EL (cell line): ENCODE measurements around the gene BPGM.
A peak's percentile ranks its signal among the peaks of the same experiment; 100 is the strongest.
"Not testable (repeated sequence)": the region's sequence is repeated elsewhere in the genome, so short reads cannot be mapped to it uniquely, and the experiment has no call there.

Experiments
- DNase-seq: peaks from one replicate; pipeline ENCODE4 v3.0.0-alpha.2; 2016

BPGM gene

GRCh38 chr7:134632937-134633540, 13.6 kb upstream of the BPGM start:
- peak; percentile 51 for DNase-seq

DNA sequence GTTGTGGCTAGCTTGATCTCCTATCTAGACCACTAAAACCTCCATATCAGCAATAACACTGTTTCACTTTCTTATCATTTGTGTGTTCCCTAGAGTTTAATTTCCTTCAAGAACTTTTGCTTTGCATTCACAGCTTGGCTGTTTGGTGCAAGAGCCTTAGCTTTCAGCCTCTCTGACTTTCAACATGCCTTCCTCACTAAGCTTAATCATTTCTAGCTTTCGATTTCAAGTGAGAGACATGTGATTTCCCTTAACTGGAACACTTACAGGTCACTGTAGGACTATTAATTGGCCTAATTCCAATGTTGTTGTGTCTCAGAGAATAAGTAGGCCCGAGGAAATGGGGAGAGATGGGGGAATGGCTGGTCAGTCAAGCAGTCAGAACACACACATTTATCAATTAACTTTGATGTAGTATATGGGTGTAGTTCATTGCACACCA, 10.6 kb upstream of the BPGM start:
- no peak for DNase-seq

DNA sequence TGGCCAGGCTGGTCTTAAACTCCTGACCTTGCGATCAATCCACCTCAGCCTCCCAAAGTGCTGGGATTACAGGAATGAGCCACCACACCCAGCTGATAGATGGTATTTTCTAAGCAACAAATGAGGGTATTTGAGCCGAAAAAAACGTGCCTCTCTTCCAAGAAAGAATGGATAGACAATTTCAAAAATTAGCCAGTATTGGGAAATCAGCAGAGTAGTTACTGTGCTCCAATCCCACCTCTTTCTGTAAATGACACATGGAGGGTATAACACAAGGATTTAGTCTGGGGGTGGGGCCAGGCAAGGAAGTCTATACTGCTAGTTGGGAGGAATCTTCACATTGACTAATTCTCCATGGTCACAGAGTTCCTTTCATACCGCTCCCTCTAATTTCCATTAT, 9.2 kb upstream of the BPGM start:
- no peak for DNase-seq

DNA sequence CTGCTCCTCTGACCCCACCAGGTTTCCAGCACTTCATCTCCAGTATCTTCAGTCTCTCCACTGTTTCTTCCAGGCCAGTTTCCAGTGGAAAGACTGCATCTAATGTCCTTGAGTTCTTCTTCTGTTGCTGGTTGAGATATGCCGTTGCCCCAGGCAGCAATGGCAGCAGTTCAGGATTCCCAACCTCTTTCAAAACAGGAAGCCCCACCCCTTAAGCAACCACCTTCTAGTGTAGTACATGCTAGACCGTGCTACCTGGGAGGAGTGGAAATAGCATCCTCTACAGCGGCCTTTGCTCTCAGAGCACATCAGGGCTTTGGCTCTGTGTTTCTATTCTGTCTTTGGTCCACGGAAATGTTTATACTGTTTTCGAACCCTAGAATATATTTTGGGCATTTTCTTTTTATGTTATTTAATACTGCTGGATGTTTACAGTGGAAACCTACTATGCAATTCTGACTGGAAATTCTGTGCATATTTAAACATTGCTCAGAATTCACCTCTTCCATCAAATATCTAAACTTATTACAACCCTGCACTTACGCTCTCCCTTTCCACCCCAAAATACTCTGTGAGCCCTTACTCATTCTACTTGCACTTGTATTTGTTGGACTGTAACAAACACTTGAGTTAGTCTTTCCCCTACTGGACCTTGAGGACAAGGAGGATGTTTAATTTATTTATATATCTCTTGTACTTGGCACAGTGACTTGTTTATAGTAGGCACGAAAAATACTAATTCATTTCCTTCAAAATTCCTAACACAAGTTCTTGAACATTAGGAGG, 8.5 kb upstream of the BPGM start:
- DNase-seq = no peak

DNA sequence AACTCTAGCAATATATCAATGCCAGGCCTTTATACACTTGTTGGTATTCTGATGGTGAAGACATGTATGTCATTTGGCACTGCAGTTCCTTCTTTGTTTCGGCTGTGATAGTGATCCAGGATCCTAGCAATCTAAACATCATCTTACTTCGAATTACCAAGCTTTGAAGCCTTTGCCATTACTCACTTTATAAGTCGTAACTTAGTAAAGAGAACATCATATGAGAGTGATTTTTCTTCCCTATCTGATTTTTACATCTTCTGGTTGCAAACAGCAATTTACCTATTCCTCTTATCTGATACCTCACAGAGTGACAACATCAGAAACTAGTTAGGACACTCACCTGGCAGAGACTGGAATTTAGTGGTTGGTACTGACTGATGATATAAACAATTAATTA, 7.6 kb upstream of the BPGM start:
- no peak for DNase-seq

- no peak for DNase-seq
These were observed 6.9 kb upstream of the BPGM start for GRCh38 chr7:134639683-134640279.

- DNase-seq = peak; percentile 51
These were observed 5.6 kb upstream of the BPGM start for GRCh38 chr7:134640842-134641715.

DNA sequence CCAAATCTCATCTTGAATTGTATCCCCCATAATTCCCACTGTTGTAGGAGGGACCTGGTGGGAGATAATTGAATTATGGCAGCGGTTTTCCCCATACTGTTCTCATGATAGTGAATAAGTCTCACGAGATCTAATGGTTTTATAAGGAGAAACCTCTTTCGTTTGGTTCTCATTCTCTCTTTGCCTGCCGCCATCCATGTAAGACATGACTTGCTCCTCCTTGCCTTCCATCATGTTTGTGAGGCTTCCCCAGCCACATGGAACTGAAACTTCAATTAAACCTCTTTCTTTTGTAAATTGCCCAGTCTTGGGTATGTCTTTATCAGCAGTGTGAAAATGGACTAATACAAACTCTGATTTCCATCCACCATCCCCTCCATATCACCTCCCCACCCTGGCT, 4.7 kb upstream of the BPGM start:
- not testable (repeated sequence) for DNase-seq

DNA sequence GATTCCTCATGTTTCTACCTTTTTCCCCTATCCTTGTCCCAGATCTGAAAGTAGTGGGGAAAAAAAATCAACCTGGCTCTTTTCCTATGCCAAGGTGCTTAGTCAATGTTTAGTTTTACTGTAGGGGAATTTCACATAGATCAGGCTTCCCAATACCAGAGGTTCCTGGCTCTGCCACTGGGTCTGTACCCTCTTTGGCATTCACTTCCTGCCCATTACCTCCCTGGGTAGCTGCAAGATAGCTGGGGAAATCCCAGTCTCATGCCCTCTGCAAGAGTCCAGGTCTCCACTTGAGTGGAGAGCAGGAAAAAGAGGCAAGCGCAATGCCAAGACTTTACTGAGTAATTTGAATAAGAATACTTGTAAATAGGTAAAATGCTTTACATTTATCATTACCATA, 3.5 kb upstream of the BPGM start:
- DNase-seq = no peak

DNA sequence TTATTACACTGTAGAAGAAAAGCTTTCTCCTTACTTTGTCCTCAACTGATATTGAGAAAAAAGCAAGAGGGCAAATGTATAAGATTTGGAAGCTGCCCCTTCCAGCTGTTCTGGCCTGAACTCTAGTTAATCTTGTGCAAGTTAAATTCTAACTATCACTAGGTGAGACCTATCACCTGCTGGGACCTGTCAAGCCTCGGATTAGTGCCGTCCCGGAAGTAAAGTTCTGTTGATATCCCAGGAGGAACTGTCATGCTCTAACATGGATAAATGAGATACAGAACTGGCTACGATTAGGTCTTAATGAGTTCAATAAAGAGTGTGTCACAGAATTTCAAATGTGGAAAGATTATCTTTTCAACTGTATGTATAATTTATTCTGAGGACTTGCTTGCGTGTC, 1.2 kb upstream of the BPGM start:
- no peak for DNase-seq

DNA sequence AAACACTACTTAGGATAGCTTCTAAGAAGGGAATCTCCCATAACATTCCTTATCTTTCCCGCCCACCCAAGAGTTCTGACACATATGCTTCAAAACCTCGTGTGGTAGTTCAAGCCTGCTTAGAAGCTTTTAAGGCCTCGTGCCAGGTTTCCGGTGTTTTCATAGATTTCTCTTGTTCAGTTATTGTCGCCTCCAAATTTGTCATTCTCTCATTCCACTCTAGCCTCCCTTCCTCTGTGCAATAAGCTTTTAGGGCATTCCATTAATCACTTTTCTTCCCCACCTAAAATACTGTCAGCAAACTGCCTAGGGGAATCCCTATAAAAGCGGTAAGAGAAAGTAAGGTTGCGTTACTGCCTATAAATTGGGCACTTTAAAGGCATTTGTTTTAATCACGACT, 718 bp upstream of the BPGM start:
- peak; percentile 55 for DNase-seq

DNA sequence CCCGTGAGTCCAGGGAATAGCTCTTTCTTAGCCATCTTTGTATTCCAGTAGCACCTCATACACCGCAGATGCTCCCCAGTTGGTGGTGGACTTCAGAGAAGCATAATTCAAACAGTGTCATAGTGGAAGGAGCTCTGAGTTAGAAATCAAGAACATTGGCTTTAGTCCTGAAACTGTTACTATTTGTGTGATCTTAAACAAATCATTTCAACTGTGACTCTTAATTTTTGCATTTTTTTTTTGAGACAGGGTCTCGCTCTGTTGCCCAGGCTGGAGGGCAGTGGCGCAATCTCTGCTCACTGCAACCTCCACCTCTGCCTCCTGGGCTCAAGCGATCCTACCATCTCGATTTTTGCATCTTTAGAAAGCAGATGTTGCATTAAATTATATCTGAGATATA, 1.8 kb downstream of the BPGM start:
- DNase-seq = no peak

- no peak for DNase-seq
These were observed 2.6 kb downstream of the BPGM start for GRCh38 chr7:134649226-134649775.

DNA sequence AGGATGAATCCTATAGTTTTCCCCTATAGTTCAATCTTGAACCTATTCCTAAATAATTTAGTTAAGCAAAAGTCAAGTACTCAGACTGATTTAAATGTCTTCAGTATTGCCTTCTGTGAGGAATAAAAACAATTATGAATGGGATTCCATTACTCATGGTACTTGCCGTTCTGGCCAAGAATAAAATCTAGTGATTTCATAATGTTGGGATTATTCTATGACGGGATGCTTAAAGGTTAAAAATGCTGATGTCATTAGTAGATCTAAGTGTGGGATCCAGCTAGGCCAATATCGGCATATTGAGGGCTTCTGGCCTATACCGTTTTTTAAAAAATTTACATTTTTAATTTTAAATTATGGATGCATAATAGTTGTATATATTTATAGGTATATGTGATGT, 5.3 kb downstream of the BPGM start:
- DNase-seq = no peak

GRCh38 chr7:134654104-134654775, 7.6 kb downstream of the BPGM start:
- no peak for DNase-seq

GRCh38 chr7:134657526-134657925, 10.9 kb downstream of the BPGM start:
- no peak for DNase-seq

- DNase-seq = peak; percentile 38
These were observed 13.7 kb downstream of the BPGM start for GRCh38 chr7:134660242-134660785.

DNA sequence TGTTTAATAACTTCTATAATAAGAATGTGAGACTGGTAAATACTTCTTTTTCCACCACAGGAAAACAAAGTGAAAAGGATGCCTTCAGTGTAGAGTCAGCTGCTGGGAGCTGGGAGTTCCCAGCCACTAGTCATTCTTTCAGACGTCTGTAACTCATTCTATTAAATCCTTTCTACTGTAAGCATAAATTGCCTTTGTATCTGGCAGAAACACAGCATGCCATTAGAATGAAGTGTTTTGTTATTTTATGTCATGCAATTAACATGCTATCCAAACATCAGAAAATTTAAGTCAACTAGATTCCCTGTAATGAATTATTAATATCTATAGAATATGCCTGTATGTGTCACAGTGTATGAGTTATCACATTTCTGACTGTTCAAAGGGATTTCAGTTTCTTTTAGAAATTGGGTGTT, 14.3 kb downstream of the BPGM start:
- DNase-seq = peak; percentile 88

DNA sequence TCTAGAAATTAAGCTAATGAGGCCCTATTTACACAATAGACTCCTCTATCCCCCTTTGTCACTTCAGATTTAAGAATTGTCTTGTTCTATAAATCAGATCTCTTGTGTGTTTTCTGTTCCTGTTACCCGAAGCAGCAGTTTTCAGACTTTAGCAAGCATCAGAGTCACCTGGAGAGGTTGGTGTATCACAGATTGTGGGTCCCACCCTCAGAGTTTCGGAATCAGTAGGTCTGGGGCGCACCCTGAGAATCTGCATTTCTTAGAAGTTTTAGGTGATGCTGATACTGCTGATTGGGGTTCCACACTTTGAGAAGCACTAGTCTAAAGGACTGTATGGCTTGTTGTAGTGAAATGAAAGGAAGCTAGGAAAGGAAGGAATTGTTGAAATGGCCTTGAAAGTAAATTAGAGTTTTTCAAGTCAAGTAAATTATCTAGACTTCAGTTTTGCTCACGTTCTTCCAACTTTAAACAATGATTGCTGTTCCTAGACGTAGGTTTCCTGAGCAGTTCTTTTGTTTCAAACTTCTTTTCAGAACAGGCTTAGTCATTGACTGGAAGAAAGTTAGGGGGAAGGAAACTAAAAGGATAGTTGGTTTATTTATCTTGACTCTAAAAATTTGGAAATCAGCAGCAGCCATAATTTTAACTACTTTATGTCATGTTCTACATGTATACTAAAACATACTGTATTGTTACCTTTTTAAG, 15.7 kb downstream of the BPGM start:
- no peak for DNase-seq

- DNase-seq = no peak
These were observed 16.2 kb downstream of the BPGM start for GRCh38 chr7:134662871-134663205.

DNA sequence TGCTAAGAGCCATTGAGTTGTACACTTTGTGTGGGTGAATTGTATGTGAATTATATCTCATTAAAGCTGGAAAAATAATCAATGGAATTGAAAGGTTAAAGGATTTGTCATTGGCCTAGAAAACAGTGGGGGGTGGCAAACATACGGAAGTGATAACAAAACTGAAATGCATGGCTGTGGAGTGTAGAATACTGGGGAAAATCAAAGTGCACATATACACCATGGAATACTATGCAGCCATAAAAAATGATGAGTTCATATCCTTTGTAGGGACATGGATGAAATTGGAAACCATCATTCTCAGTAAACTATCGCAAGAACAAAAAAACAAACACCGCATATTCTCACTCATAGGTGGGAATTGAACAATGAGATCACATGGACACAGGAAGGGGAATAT, 18.4 kb downstream of the BPGM start:
- not testable (repeated sequence) for DNase-seq

DNA sequence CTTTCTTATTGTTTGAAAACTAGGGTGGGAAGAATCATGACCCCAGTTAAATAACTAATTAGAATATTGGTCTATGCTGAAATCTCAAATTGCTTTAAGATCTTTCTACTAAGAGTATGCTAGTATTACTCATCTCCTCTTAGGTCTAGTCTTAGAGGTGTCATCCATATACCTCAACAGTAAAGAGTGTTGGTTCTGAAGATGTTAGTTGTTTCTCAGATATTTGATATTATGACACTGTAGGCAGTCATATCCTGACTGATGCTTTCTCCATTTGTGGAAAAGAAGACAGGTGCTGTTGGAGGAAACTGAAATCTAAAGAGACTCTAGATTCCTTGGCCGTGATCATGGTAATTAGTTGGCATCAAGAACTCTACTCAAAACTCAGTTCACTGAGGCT, 21.2 kb downstream of the BPGM start:
- no peak for DNase-seq
